PC-9 (cell line): ENCODE data around the gene OSBPL7. TPM values are rescaled to one million over a fixed set of nuclear protein-coding genes. Genes with fewer than 3 reads are reported as not detected.

ENCODE experiments used
- BruUV-seq: library from RNA; stranded (reverse); fragments of 400-500 nt; replicated peaks from 2 replicates; lab custom pipeline; 2021; lab: Mats Ljungman, UMichigan
- CTCF ChIA-PET: fragments of 300-600 bp; sonication (Branson Sonifier 250); formaldehyde crosslinking; loops from one replicate; lab custom pipeline; 2022; ENCODE audit warnings: antibody characterized with exemption; lab: Charles Lee
- POLR2A ChIA-PET: fragments of 300-600 bp; sonication (Branson Sonifier 250); formaldehyde crosslinking; loops from one replicate; lab custom pipeline; 2022; ENCODE audit warnings: antibody characterized with exemption; ENCODE audit not compliant: unreplicated experiment; lab: Charles Lee
- DNase-seq, 2 experiments: peaks; one replicate each; pipeline versions ENCODE4 v3.0.0 to v3.0.0-alpha.2; 2015 to 2022; ENCODE audit warnings: mixed read lengths in 1 of 2
- H2AFZ ChIP-seq: fragments of 200-600 bp; sonication (generic); 2 replicates; pipeline ENCODE4 v1.8.1; 2017; ENCODE audit warnings: antibody characterized with exemption
- H3F3A ChIP-seq: fragments of 200-600 bp; sonication (generic); 2 replicates; pipeline ENCODE4 v1.8.1; 2017; ENCODE audit warnings: antibody characterized with exemption, mild to moderate bottlenecking, low read depth; ENCODE audit not compliant: insufficient read depth
- H3K27ac ChIP-seq: fragments of 200-600 bp; sonication (generic); 2 replicates; pipeline ENCODE4 v1.6.1; 2016; ENCODE audit warnings: mixed run types
- H3K27me3 ChIP-seq: fragments of 200-600 bp; sonication (generic); 2 replicates; pipeline ENCODE4 v1.6.1; 2016; ENCODE audit warnings: low read depth, mixed run types; ENCODE audit not compliant: insufficient read depth
- H3K36me3 ChIP-seq: fragments of 200-600 bp; sonication (generic); 2 replicates; pipeline ENCODE4 v1.6.1; 2016; ENCODE audit warnings: low read depth, mixed run types
- H3K4me1 ChIP-seq: fragments of 200-600 bp; sonication (generic); replicated peaks from 2 replicates; pipeline ENCODE4 v1.6.1; 2016; ENCODE audit warnings: mixed run types; ENCODE audit not compliant: insufficient read depth
- H3K4me2 ChIP-seq: fragments of 200-600 bp; sonication (generic); 2 replicates; pipeline ENCODE4 v1.6.1; 2017; ENCODE audit warnings: mixed run types
- H3K4me3 ChIP-seq: fragments of 200-600 bp; sonication (generic); 2 replicates; pipeline ENCODE4 v1.6.1; 2016; ENCODE audit warnings: mixed run types
- H3K79me2 ChIP-seq: fragments of 200-600 bp; sonication (generic); 2 replicates; pipeline ENCODE4 v1.6.1; 2017; ENCODE audit warnings: low read depth, mixed run types
- H3K9me2 ChIP-seq: fragments of 200-600 bp; sonication (generic); 2 replicates; pipeline ENCODE4 v1.8.1; 2017; ENCODE audit warnings: mild to moderate bottlenecking; ENCODE audit not compliant: insufficient read depth
- H3K9me3 ChIP-seq: fragments of 200-600 bp; sonication (generic); 2 replicates; pipeline ENCODE4 v1.8.1; 2016; ENCODE audit warnings: low read depth; ENCODE audit not compliant: insufficient read depth
- H4K20me1 ChIP-seq: fragments of 200-600 bp; sonication (generic); 2 replicates; pipeline ENCODE4 v1.8.1; 2017; ENCODE audit not compliant: insufficient read depth
- EZH2 ChIP-seq: fragments of 200-600 bp; sonication (generic); IDR thresholded peaks from 2 replicates; pipeline ENCODE4 v1.8.0; 2017; ENCODE audit warnings: antibody characterized with exemption, low read depth
- intact Hi-C: fragments of 100-400 bp; cut with micrococcal nuclease; formaldehyde crosslinking; loops from one replicate; pipeline ENCODE4 v1.10.0; 2022; ENCODE audit not compliant: unreplicated experiment
- total RNA-seq: library from RNA; stranded (reverse); gene quantifications from 2 replicates; pipeline ENCODE4 v1.2.3, GENCODE V29; 2021
- TF ChIP-seq, protein P1 (sequence below): fragments of 200-600 bp; sonication (generic); conservative IDR thresholded peaks from 2 replicates; pipeline ENCODE4 v1.6.1; 2017; ENCODE audit warnings: mixed run types, antibody characterized with exemption, mild to moderate bottlenecking, moderate library complexity

Gene OSBPL7
- total RNA-seq, 1 experiment from 2014 or later: 32.2 TPM

DNA sequence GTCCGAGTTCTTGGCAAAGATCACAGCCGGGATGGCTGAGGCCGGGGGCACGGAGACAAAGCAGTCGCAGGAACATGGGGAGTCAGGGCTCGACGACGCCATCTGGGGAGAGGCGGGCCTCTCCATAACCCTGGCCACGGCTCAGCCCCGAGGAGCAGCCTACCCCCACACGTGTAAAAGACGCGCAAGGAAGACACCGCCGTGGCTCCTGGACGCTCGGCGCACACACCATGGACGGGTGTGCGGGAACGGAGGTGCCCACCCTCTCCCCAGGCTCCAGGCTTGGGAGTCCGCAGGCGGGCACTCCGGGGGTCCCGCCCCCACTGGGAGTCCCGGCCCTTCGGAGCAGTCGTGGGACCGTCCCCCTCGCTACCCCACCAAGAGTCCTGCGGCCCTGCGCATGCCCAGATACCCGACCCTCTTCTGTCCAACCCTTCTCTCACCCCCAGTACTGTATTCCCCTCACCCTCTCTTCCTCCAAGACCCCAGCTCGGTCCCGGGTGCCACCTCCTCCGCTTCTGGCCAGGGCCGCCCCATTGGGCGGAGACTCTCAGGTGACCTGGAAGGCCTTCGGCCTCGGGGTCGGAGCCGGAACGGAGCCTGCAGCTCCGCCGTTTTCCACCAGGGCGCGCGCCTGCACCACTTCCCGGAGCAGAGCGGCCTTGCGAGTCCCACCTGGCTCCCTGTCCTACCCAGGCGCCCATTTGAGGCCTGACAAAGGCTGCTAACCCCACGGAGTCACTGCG is 19.3 kb upstream of the OSBPL7 start, which contains the start of gene SCRN2:
SCRN2 (minus strand) TSS at position 532 of the 746 bp plus-strand sequence; CDS start at position 102, 430 bp downstream.
- ChIA-PET CTCF (interaction anchor here (0.6 to 1.9 kb wide), 7 partner anchors 10 to 177 kb away, joined by 3 to 11 read pairs (median 4); partner anchors contain the start of genes CDK5RAP3, LRRC46 and MRPL10), POLR2A (interaction anchor here (0.6 to 0.8 kb wide), 4 partner anchors 9 to 64 kb away, joined by 3 to 4 read pairs (median 3); no protein-coding TSS in a partner anchor)
- H3K9me2 ChIP-seq: no peaks in the 10 kb centered on the region
- peak within 1 kb of the TSS; percentile 99 for H2AFZ ChIP-seq
- H3K4me3 ChIP-seq: peak within 1 kb of the TSS; percentile 85
- H3K27me3 ChIP-seq: no peaks in the 10 kb centered on the region
- no TSS peak for BruUV-seq
- H3K36me3 ChIP-seq: peaks cover 2% of the 10 kb centered on the region; the same call in 1 of the 2 replicates
- peaks cover 30% of the 10 kb centered on the region for H3K79me2 ChIP-seq
- H3K4me1 ChIP-seq: peaks cover 59% of the 10 kb centered on the region
- peak; percentile 81 to 95 for DNase-seq
- H3K9me3 ChIP-seq: no peaks in the 10 kb centered on the region
- peak within 1 kb of the TSS; percentile 99 for H3K4me2 ChIP-seq
- no peak for TF ChIP-seq EZH2
- TF ChIP-seq, protein P1, sequence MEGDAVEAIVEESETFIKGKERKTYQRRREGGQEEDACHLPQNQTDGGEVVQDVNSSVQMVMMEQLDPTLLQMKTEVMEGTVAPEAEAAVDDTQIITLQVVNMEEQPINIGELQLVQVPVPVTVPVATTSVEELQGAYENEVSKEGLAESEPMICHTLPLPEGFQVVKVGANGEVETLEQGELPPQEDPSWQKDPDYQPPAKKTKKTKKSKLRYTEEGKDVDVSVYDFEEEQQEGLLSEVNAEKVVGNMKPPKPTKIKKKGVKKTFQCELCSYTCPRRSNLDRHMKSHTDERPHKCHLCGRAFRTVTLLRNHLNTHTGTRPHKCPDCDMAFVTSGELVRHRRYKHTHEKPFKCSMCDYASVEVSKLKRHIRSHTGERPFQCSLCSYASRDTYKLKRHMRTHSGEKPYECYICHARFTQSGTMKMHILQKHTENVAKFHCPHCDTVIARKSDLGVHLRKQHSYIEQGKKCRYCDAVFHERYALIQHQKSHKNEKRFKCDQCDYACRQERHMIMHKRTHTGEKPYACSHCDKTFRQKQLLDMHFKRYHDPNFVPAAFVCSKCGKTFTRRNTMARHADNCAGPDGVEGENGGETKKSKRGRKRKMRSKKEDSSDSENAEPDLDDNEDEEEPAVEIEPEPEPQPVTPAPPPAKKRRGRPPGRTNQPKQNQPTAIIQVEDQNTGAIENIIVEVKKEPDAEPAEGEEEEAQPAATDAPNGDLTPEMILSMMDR: peak; percentile 100
- H4K20me1 ChIP-seq: no peaks in the 10 kb centered on the region
- H3K27ac ChIP-seq: peak within 1 kb of the TSS; percentile 23
- intact Hi-C loops: loop anchor here (1.0 to 2.0 kb wide), 3 partner anchors 49 to 130 kb away; partner anchors contain the start of gene CDK5RAP3
- H3F3A ChIP-seq: peaks cover 42% of the 10 kb centered on the region

DNA sequence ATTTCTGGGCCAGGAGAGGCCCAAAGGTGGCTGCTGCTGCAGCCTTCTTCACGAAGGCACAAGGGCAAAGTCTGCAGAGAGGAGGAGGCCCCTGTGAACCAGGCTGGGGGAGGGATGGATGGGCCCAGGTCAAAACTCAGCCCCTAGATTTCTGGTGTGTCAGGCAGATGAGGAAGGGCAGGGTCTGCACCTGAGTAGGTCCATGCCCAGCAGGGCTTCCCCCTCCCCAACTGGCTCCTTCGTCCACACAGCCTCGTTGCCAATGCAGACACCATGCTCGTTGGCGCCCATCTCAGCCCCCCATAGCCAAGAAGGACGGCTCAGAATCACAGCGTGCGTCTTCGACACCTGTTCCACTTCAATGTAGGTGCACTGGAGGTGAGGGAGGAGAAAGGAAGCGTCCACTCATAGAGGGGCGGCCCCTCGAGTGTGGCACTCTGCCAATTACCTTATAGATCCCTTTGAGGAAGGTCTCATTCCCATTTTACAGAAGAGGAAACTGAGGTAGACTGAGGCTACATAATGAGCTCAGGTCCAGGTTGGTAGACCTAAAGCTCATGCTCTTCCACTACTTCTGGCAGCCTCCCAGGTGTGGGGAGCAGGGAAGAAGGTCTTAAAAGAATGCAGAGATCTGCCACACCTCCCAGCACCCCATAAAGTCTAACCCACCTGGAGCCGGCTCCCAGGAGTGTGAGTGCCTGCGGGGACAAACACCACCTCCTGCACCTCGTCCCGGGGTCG is 18.6 kb upstream of the OSBPL7 start:
- TSS peak; percentile 33 for BruUV-seq
- intact Hi-C loops: loop anchor here (2.0 kb wide), 1 partner anchor 131 kb away; the partner anchor contains the start of gene CDK5RAP3
- Histone ChIP-seq H3K4me2 (peak overlapping the region; percentile 99), H2AFZ (peak overlapping the region; percentile 99), H3K36me3 (no peaks in the 10 kb centered on the region), H4K20me1 (no peaks in the 10 kb centered on the region), H3K9me2 (no peaks in the 10 kb centered on the region), H3K9me3 (no peaks in the 10 kb centered on the region), H3K27me3 (no peaks in the 10 kb centered on the region), H3F3A (peaks cover 34% of the 10 kb centered on the region), H3K27ac (no peak overlapping the region), H3K4me3 (peak overlapping the region; percentile 85), H3K4me1 (peaks cover 52% of the 10 kb centered on the region), H3K79me2 (peaks cover 23% of the 10 kb centered on the region)
- POLR2A ChIA-PET: interaction anchor here (0.6 to 0.7 kb wide), 3 partner anchors 28 to 216 kb away, joined by 4 to 6 read pairs (median 5); no protein-coding TSS in a partner anchor
- no peak for DNase-seq
- TF ChIP-seq, protein P1: no peak
- no peak for TF ChIP-seq EZH2
- CTCF ChIA-PET: interaction anchor here (0.8 to 1.9 kb wide), 3 partner anchors 49 to 131 kb away, joined by 3 to 11 read pairs (median 4); partner anchors contain the start of gene CDK5RAP3

GRCh38 chr17:47839071-47839470 is 17.5 kb upstream of the OSBPL7 start:
- CTCF ChIA-PET: no interaction called here

More at GRCh38 chr17:47839071-47839470, 17.5 kb upstream of the OSBPL7 start:
- BruUV-seq: no TSS peak
- H2AFZ ChIP-seq: no peak overlapping the region
- H3K27ac ChIP-seq: no peak overlapping the region
- no peaks in the 10 kb centered on the region for H3K36me3 ChIP-seq
- no peak overlapping the region for H3K4me3 ChIP-seq
- peaks cover 34% of the 10 kb centered on the region for H3F3A ChIP-seq
- POLR2A ChIA-PET: no interaction called here
- intact Hi-C loops: no loop called here
- no peaks in the 10 kb centered on the region for H3K9me3 ChIP-seq
- H3K9me2 ChIP-seq: no peaks in the 10 kb centered on the region
- H3K79me2 ChIP-seq: peaks cover 20% of the 10 kb centered on the region
- H3K4me1 ChIP-seq: peaks cover 41% of the 10 kb centered on the region
- H3K27me3 ChIP-seq: no peaks in the 10 kb centered on the region
- no peak overlapping the region for H3K4me2 ChIP-seq
- no peaks in the 10 kb centered on the region for H4K20me1 ChIP-seq
- DNase-seq: no peak
- TF ChIP-seq, protein P1: no peak
- TF ChIP-seq EZH2: no peak
